ENCODE measurements around the gene PDE4D. TPM values are rescaled to one million over a fixed set of nuclear protein-coding genes. Genes with fewer than 3 reads are reported as not detected.
"Not testable (repeated sequence)": the region's sequence is repeated elsewhere in the genome, so short reads cannot be mapped to it uniquely, and the experiment has no call there.

The PDE4D gene
- polyA plus RNA-seq, 6 donors from 2014 or later: 4.1 to 20.0 (median 12.9) TPM

GRCh38 chr5:59062986-59063683, 830.4 kb downstream of the PDE4D start:
- ATAC-seq (ENCODE audit: low read depth in 2 of 2) (no peak), DNase-seq (no peak)
- Mint-ChIP-seq H3K36me3 (peaks cover 0 to 6% of the 10 kb centered on the region in 2 donors), H3K9me3 (peaks cover 0 to 4% (median 0%) of the 10 kb centered on the region in 7 donors), H3K4me1 (no peaks in the 10 kb centered on the region), H3K27me3 (peaks cover 0 to 4% (median 0%) of the 10 kb centered on the region in 3 donors), H3K27ac (no peak overlapping the region), H3K4me3 (no peak overlapping the region)

- Mint-ChIP-seq H3K9me3 (peaks cover 0 to 4% (median 2%) of the 10 kb centered on the region in 7 donors), H3K4me1 (no peaks in the 10 kb centered on the region), H3K27ac (peak overlapping the region in 1 of 6 donors; percentile 51), H3K36me3 (peaks cover 0 to 6% of the 10 kb centered on the region in 2 donors), H3K4me3 (no peak overlapping the region), H3K27me3 (peaks cover 0 to 4% (median 0%) of the 10 kb centered on the region in 3 donors)
- DNase-seq (no peak), ATAC-seq (ENCODE audit: low read depth in 2 of 2) (no peak)
Observed at GRCh38 chr5:59061377-59061776, 832.1 kb downstream of the PDE4D start.

GRCh38 chr5:59058969-59059687, 834.4 kb downstream of the PDE4D start:
- Mint-ChIP-seq H3K4me1 (no peaks in the 10 kb centered on the region), H3K27me3 (peaks cover 0 to 4% (median 0%) of the 10 kb centered on the region in 3 donors), H3K36me3 (no peaks in the 10 kb centered on the region), H3K9me3 (peaks cover 0 to 5% (median 0%) of the 10 kb centered on the region in 7 donors), H3K27ac (no peak overlapping the region), H3K4me3 (no peak overlapping the region)
- DNase-seq: no peak
- no peak for ATAC-seq (ENCODE audit: low read depth in 2 of 2)

- ATAC-seq (ENCODE audit: low read depth in 2 of 2): no peak
- peaks cover 0 to 5% (median 0%) of the 10 kb centered on the region in 7 donors for H3K9me3 Mint-ChIP-seq
- no peaks in the 10 kb centered on the region for H3K4me1 Mint-ChIP-seq
- no peaks in the 10 kb centered on the region for H3K36me3 Mint-ChIP-seq
- H3K27ac Mint-ChIP-seq: no peak overlapping the region
- DNase-seq: no peak
- no peak overlapping the region for H3K4me3 Mint-ChIP-seq
- H3K27me3 Mint-ChIP-seq: peaks cover 0 to 4% (median 0%) of the 10 kb centered on the region in 3 donors
Observed at GRCh38 chr5:59058237-59058636, 835.3 kb downstream of the PDE4D start.

GRCh38 chr5:59056599-59056998, 836.9 kb downstream of the PDE4D start:
- DNase-seq; H3K27ac Mint-ChIP-seq; H3K4me3 Mint-ChIP-seq; H3K27me3 Mint-ChIP-seq; H3K9me3 Mint-ChIP-seq; H3K4me1 Mint-ChIP-seq; H3K36me3 Mint-ChIP-seq; ATAC-seq (ENCODE audit: low read depth in 2 of 2): not testable (repeated sequence)

GRCh38 chr5:59055745-59056448, 837.6 kb downstream of the PDE4D start:
- Mint-ChIP-seq H3K27me3 (peaks cover 0 to 8% (median 0%) of the 10 kb centered on the region in 3 donors), H3K9me3 (peaks cover 0 to 5% (median 0%) of the 10 kb centered on the region in 7 donors), H3K4me3 (no peak overlapping the region), H3K4me1 (no peaks in the 10 kb centered on the region), H3K27ac (no peak overlapping the region), H3K36me3 (no peaks in the 10 kb centered on the region)
- ATAC-seq (ENCODE audit: low read depth in 2 of 2): no peak
- no peak for DNase-seq

GRCh38 chr5:59054963-59055528, 838.5 kb downstream of the PDE4D start:
- Mint-ChIP-seq H3K36me3 (no peaks in the 10 kb centered on the region), H3K27me3 (peaks cover 0 to 8% (median 0%) of the 10 kb centered on the region in 3 donors), H3K27ac (no peak overlapping the region), H3K4me3 (no peak overlapping the region), H3K9me3 (peaks cover 0 to 5% (median 0%) of the 10 kb centered on the region in 7 donors), H3K4me1 (no peaks in the 10 kb centered on the region)
- DNase-seq (no peak), ATAC-seq (ENCODE audit: low read depth in 2 of 2) (no peak)

GRCh38 chr5:59051951-59052350, 841.6 kb downstream of the PDE4D start:
- Mint-ChIP-seq H3K4me1 (no peaks in the 10 kb centered on the region), H3K36me3 (no peaks in the 10 kb centered on the region), H3K9me3 (peaks cover 0 to 5% (median 0%) of the 10 kb centered on the region in 7 donors), H3K4me3 (no peak overlapping the region), H3K27me3 (peaks cover 0 to 4% (median 0%) of the 10 kb centered on the region in 3 donors), H3K27ac (no peak overlapping the region)
- ATAC-seq (ENCODE audit: low read depth in 2 of 2) (no peak), DNase-seq (no peak)

- Mint-ChIP-seq H3K27me3 (peaks cover 0 to 4% (median 0%) of the 10 kb centered on the region in 3 donors), H3K9me3 (no peaks in the 10 kb centered on the region), H3K4me3 (no peak overlapping the region), H3K36me3 (no peaks in the 10 kb centered on the region), H3K4me1 (no peaks in the 10 kb centered on the region), H3K27ac (no peak overlapping the region)
- DNase-seq (no peak), ATAC-seq (ENCODE audit: low read depth in 2 of 2) (no peak)
Observed at GRCh38 chr5:59049095-59049494, 844.4 kb downstream of the PDE4D start.

GRCh38 chr5:59042201-59043055, 851.1 kb downstream of the PDE4D start:
- peaks cover 19 to 26% (median 21%) of the 10 kb centered on the region in 3 donors for H3K4me1 Mint-ChIP-seq
- DNase-seq: no peak
- no peak for ATAC-seq (ENCODE audit: low read depth in 2 of 2)

GRCh38 chr5:59041355-59041754, 852.2 kb downstream of the PDE4D start:
- peaks cover 19 to 26% (median 21%) of the 10 kb centered on the region in 3 donors for H3K4me1 Mint-ChIP-seq
- ATAC-seq (ENCODE audit: low read depth in 2 of 2) (no peak), DNase-seq (no peak)
- peak overlapping the region in 2 of 8 donors; percentile 19 to 60 for H3K4me3 Mint-ChIP-seq
- no peaks in the 10 kb centered on the region for H3K36me3 Mint-ChIP-seq
- peaks cover 8 to 35% (median 34%) of the 10 kb centered on the region in 3 donors for H3K27me3 Mint-ChIP-seq
- H3K27ac Mint-ChIP-seq: no peak overlapping the region
- no peaks in the 10 kb centered on the region for H3K9me3 Mint-ChIP-seq

More at GRCh38 chr5:59042201-59043055, 851.1 kb downstream of the PDE4D start:
- Mint-ChIP-seq H3K27me3 (peaks cover 8 to 33% (median 33%) of the 10 kb centered on the region in 3 donors), H3K27ac (peak overlapping the region in 1 of 6 donors; percentile 16), H3K9me3 (no peaks in the 10 kb centered on the region), H3K4me3 (no peak overlapping the region), H3K36me3 (no peaks in the 10 kb centered on the region)

- H3K27me3 Mint-ChIP-seq: peaks cover 8 to 35% (median 34%) of the 10 kb centered on the region in 3 donors
- no peak for ATAC-seq (ENCODE audit: low read depth in 2 of 2)
- H3K4me1 Mint-ChIP-seq: peaks cover 19 to 26% (median 21%) of the 10 kb centered on the region in 3 donors
- no peaks in the 10 kb centered on the region for H3K36me3 Mint-ChIP-seq
- peak overlapping the region in 2 of 8 donors; percentile 60 to 81 for H3K4me3 Mint-ChIP-seq
- H3K9me3 Mint-ChIP-seq: no peaks in the 10 kb centered on the region
- DNase-seq: no peak
- no peak overlapping the region for H3K27ac Mint-ChIP-seq
Observed at GRCh38 chr5:59040804-59041201, 852.7 kb downstream of the PDE4D start.

Measured in naive B cell (primary cell).